HepG2 (cell line): Measurements from ENCODE around the gene LCN12. TPM values are rescaled to one million over a fixed set of nuclear protein-coding genes. Genes with fewer than 3 reads are reported as not detected.

ENCODE experiments used
- ATAC-seq: fragments of 200-7000 bp; cut with Tn5 transposase; 3 replicates; pipeline ENCODE4 v1.9.1; 2020; ENCODE audit warnings: mild to moderate bottlenecking, moderate library complexity
- BruUV-seq: library from RNA; stranded (reverse); fragments of 400-500 nt; replicated peaks from 2 replicates; lab custom pipeline; 2021; lab: Mats Ljungman, UMichigan
- CTCF ChIA-PET: fragments of 300-600 bp; formaldehyde crosslinking; extraction: SDS; loops from one replicate; lab custom pipeline; 2021; ENCODE audit warnings: low total read pairs, inconsistent platforms, low intra/inter-chr PET ratio; lab: Yijun Ruan, JAX
- POLR2A ChIA-PET: fragments of 350-600 bp; sonication (Branson Sonifier 250); formaldehyde crosslinking; loops from one replicate; lab custom pipeline; 2020; ENCODE audit warnings: antibody characterized with exemption, inconsistent platforms; lab: Yijun Ruan, JAX
- DNase-seq: peaks from one replicate; pipeline ENCODE4 v3.0.0-alpha.2; 2015; ENCODE audit warnings: low spot score
- FAIRE-seq: peaks from 3 replicates; lab custom pipeline; 2011; peaks lifted over from hg19 to GRCh38; lab: Jason Lieb, UNC
- H2AFZ ChIP-seq: one replicate; pipeline ENCODE4 v1.6.1; 2011; ENCODE audit warnings: low read length, inconsistent platforms
- H3K27ac ChIP-seq: fragments of 300-600 bp; 3 replicates; pipeline ENCODE4 v1.8.0; 2011; ENCODE audit warnings: mixed run types, mild to moderate bottlenecking, mixed read lengths, low read length, inconsistent platforms; ENCODE audit not compliant: insufficient read depth; ENCODE audit errors: extremely low read length
- H3K27me3 ChIP-seq, 2 experiments: fragments of 200-600 bp in 1 of 2; 2 replicates in 1 of 2; 3 replicates in 1 of 2; pipeline versions ENCODE4 v1.6.0 to v1.8.0; 2011; ENCODE audit warnings: low read length in 2 of 2, mild to moderate bottlenecking in 2 of 2, moderate library complexity in 2 of 2, inconsistent platforms in 1 of 2; ENCODE audit not compliant: insufficient read depth in 2 of 2, control insufficient read depth in 1 of 2
- H3K36me3 ChIP-seq, 2 experiments: fragments of 200-600 bp in 1 of 2; replicated peaks in 1 of 2; 2 replicates in 1 of 2; 3 replicates in 1 of 2; pipeline versions ENCODE4 v1.5.1 to v1.8.0; 2011; ENCODE audit warnings: low read length in 2 of 2, inconsistent platforms in 1 of 2; ENCODE audit not compliant: insufficient read depth in 2 of 2, control insufficient read depth in 1 of 2
- H3K4me1 ChIP-seq: 2 replicates; pipeline ENCODE4 v1.5.1; 2012; ENCODE audit warnings: low read length, inconsistent platforms; ENCODE audit not compliant: insufficient read depth
- H3K4me2 ChIP-seq: 2 replicates; pipeline ENCODE4 v1.6.0; 2011; ENCODE audit warnings: low read depth, low read length, inconsistent platforms
- H3K4me3 ChIP-seq, 3 experiments: fragments of 200-600 bp in 1 of 3; sonication (generic), shearing (Covaris generic) in 1 of 3; replicated peaks in 1 of 3; 2 replicates each; pipeline ENCODE4 v1.5.1; 2011 to 2016; ENCODE audit warnings: low read length in 3 of 3, inconsistent platforms in 2 of 3, low read depth in 2 of 3, mild to moderate bottlenecking in 2 of 3, control low read depth in 1 of 3, mixed read lengths in 1 of 3; ENCODE audit not compliant: insufficient read depth in 1 of 3
- H3K79me2 ChIP-seq: one replicate; pipeline ENCODE4 v1.6.1; 2011; ENCODE audit warnings: low read length, inconsistent platforms; ENCODE audit not compliant: insufficient read depth
- H3K9ac ChIP-seq: 2 replicates; pipeline ENCODE4 v1.6.0; 2011; ENCODE audit warnings: mild to moderate bottlenecking, low read depth, low read length, inconsistent platforms; ENCODE audit not compliant: insufficient read depth
- H3K9me3 ChIP-seq: 2 replicates; pipeline ENCODE4 v1.5.1; 2012; ENCODE audit warnings: mild to moderate bottlenecking, low read length
- H4K20me1 ChIP-seq: 2 replicates; pipeline ENCODE4 v1.6.0; 2011; ENCODE audit warnings: inconsistent platforms, mild to moderate bottlenecking, low read length, moderate library complexity; ENCODE audit not compliant: insufficient read depth
- CREB1 ChIP-seq, 2 experiments: fragments of 450-650 bp in 1 of 2; IDR thresholded peaks; 2 replicates each; pipeline ENCODE4 v1.6.1; 2016 to 2017; ENCODE audit warnings: control low read depth in 1 of 2, mild to moderate bottlenecking in 1 of 2, missing compliant biosample characterization in 1 of 2, missing genetic modification characterization in 1 of 2
- GABPB1 ChIP-seq: IDR thresholded peaks from 2 replicates; pipeline ENCODE4 v1.6.1; 2016; ENCODE audit warnings: mild to moderate bottlenecking, missing genetic modification reagents, moderate library complexity, missing compliant biosample characterization
- RAD51 ChIP-seq: fragments of 450-650 bp; IDR thresholded peaks from 2 replicates; pipeline ENCODE4 v1.6.1; 2016; ENCODE audit warnings: borderline replicate concordance
- WGBS: methylation state at CpG from one replicate; pipeline ENCODE4 v1.1.6; 2017; ENCODE audit warnings: low lambda C conversion rate; 5-methylcytosine and 5-hydroxymethylcytosine counted together
- in situ Hi-C: cut with HindIII; loops from 2 replicates; pipeline ENCODE4 v1.10.0; 2017; ENCODE audit warnings: low pct_unique_long_range_greater_than_20kb; ENCODE audit not compliant: extremely low pct_ligation_motif_present
- intact Hi-C: fragments of 100-400 bp; cut with micrococcal nuclease; formaldehyde crosslinking; loops from one replicate; pipeline ENCODE4 v1.10.0; 2022; ENCODE audit not compliant: unreplicated experiment
- polyA plus RNA-seq, 8 experiments: library from polyadenylated mRNA; depleted of rRNA in 3 of 8; stranded (reverse) in 7 of 8; unstranded in 1 of 8; fragments of >200 nt; fragmentation: Illumina TruSeq in 4 of 8; extraction: Trizol in 4 of 8; gene quantifications; 2 replicates each; pipeline versions ENCODE4 v1.2.1 to v1.2.3, GENCODE V29; 2011 to 2016; ENCODE audit warnings: low read depth in 4 of 8, missing spikeins in 1 of 8, mixed read lengths in 1 of 8; ENCODE audit not compliant: insufficient read depth in 1 of 8
- total RNA-seq, 5 experiments: library from RNA; depleted of rRNA; stranded (reverse); fragments of >200 nt; fragmentation: Illumina TruSeq; extraction: Trizol; gene quantifications; 2 replicates each; pipeline ENCODE4 v1.2.3, GENCODE V29; 2016; ENCODE audit warnings: low read depth in 1 of 5
- TF ChIP-seq, protein P1 (sequence below), 2 experiments: sonication (generic) in 1 of 2; formaldehyde crosslinking in 1 of 2; IDR thresholded peaks; 2 replicates each; pipeline versions ENCODE4 v1.5.1 to v1.6.1; 2011 to 2020; ENCODE audit warnings: borderline replicate concordance in 1 of 2, low read depth in 1 of 2, low read length in 1 of 2, mild to moderate bottlenecking in 1 of 2, missing genetic modification reagents in 1 of 2, moderate library complexity in 1 of 2

Gene LCN12
- total and polyA plus RNA-seq, 2 of the 13 experiments (the other 11 are each of a cell fraction or from before 2014, with no cell fraction given): 3.4 to 6.9 TPM

DNA sequence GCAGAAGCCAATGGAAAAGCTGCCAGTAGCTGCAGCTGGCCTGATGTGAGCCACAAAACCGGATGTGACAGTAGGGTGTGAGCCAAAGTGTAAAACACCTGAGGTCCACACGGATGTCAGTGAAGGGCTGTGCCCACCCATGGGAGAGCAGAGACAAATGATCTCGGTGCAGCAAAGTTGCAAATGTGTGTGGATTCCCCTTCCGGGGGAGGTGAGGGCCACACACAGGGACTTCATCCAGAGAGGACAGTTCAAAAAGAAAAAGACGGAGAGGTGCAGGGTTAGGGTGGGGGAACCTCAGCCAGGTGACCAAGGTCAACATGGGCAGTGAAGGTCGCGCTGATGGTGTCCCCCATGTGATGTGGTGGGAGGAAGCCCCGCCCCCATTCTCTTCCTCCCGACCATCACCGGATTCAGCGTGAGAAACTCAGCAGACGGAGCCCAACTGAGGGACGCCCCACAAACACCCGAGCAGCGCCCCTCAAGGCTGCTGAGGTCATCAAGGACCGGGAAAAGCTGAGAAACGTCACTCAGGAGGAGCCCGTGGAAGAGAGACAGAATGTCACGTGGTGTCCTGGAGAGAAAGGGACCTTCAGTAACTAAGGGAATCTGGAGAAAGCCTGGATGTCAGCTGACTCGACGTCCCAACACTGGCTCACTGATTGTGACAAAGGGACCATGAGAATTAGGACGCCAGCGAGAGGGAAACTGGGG is 13.9 kb downstream of the LCN12 start:
- WGBS: 22% methylated on average over 13 of the region's 23 CpGs
- Histone ChIP-seq H3K4me1 (peaks cover 32% of the 10 kb centered on the region), H3K4me3 (no peak overlapping the region), H3K4me2 (no peak overlapping the region)
- TF ChIP-seq, protein P1, sequence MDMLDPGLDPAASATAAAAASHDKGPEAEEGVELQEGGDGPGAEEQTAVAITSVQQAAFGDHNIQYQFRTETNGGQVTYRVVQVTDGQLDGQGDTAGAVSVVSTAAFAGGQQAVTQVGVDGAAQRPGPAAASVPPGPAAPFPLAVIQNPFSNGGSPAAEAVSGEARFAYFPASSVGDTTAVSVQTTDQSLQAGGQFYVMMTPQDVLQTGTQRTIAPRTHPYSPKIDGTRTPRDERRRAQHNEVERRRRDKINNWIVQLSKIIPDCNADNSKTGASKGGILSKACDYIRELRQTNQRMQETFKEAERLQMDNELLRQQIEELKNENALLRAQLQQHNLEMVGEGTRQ (IDR thresholded peaks at IDR 0.05; ENCODE audit: low read depth, low read length): peak; percentile 63
- TF ChIP-seq, protein P1 (CRISPR knock-in tag; IDR thresholded peaks at IDR 0.05; ENCODE audit: borderline replicate concordance): no peak
- TF ChIP-seq GABPB1 (CRISPR knock-in tag): no peak
- peak; percentile 36; the same call in 1 of the 2 replicates for TF ChIP-seq CREB1 (IDR thresholded peaks at IDR 0.05)
- TF ChIP-seq CREB1 (CRISPR knock-in tag; IDR thresholded peaks at IDR 0.05): no peak
- TF ChIP-seq RAD51: peak; percentile 53; the same call in 1 of the 2 replicates
- TF ChIP-seq, all 625 proteins: peak for 3
- Histone ChIP-seq H3K36me3 (no peaks in the 10 kb centered on the region), H3K79me2 (no peaks in the 10 kb centered on the region), H3K9ac (no peak overlapping the region), H3K27ac (no peak overlapping the region), H4K20me1 (no peaks in the 10 kb centered on the region), H3K9me3 (no peaks in the 10 kb centered on the region), H3K27me3 (peaks cover 25 to 58% of the 10 kb centered on the region in 2 experiments), H2AFZ (no peak overlapping the region)
- DNase-seq (no peak), FAIRE-seq (no peak), ATAC-seq (no peak)
- intact Hi-C loops (no loop called here), in situ Hi-C loops (no loop called here)
- no TSS peak for BruUV-seq
- ChIA-PET POLR2A (interaction anchor here (1.2 kb wide), 1 partner anchor 16 kb away, joined by 4 read pairs; no protein-coding TSS in a partner anchor), CTCF (no interaction called here)
